GM12891 (cell line): ENCODE data around the gene TNFRSF8.
A peak's percentile ranks its signal among the peaks of the same experiment; 100 is the strongest.

Experiments used
- DNase-seq: peaks from one replicate; pipeline ENCODE4 v3.0.0; 2011; ENCODE audit warnings: low spot score; ENCODE audit not compliant: insufficient read length
- FAIRE-seq: peaks from 2 replicates; lab custom pipeline; 2011; peaks lifted over from hg19 to GRCh38; lab: Jason Lieb, UNC
- PAX5 ChIP-seq: IDR thresholded peaks from 2 replicates; pipeline ENCODE4 v1.6.1; 2011; ENCODE audit warnings: low read length, moderate library complexity, mild to moderate bottlenecking; ENCODE audit not compliant: insufficient read depth, severe bottlenecking
- POLR2A ChIP-seq: IDR thresholded peaks from 2 replicates; pipeline ENCODE4 v1.6.1; 2011; ENCODE audit warnings: low read depth, low read length, control low read depth
- POLR2AphosphoS5 ChIP-seq: IDR thresholded peaks from 2 replicates; pipeline ENCODE4 v1.6.1; 2011; ENCODE audit warnings: low read depth, low read length, control low read depth
- POU2F2 ChIP-seq: IDR thresholded peaks from 2 replicates; pipeline ENCODE4 v1.6.1; 2011; ENCODE audit warnings: low read depth, mild to moderate bottlenecking, control low read depth, low read length, moderate library complexity
- SPI1 ChIP-seq: IDR thresholded peaks from 2 replicates; pipeline ENCODE4 v1.6.1; 2011; ENCODE audit warnings: low read depth, low read length, control low read depth
- TAF1 ChIP-seq: IDR thresholded peaks from 2 replicates; pipeline ENCODE4 v1.6.1; 2011; ENCODE audit warnings: low read depth, low read length, control low read depth

The TNFRSF8 gene

DNA sequence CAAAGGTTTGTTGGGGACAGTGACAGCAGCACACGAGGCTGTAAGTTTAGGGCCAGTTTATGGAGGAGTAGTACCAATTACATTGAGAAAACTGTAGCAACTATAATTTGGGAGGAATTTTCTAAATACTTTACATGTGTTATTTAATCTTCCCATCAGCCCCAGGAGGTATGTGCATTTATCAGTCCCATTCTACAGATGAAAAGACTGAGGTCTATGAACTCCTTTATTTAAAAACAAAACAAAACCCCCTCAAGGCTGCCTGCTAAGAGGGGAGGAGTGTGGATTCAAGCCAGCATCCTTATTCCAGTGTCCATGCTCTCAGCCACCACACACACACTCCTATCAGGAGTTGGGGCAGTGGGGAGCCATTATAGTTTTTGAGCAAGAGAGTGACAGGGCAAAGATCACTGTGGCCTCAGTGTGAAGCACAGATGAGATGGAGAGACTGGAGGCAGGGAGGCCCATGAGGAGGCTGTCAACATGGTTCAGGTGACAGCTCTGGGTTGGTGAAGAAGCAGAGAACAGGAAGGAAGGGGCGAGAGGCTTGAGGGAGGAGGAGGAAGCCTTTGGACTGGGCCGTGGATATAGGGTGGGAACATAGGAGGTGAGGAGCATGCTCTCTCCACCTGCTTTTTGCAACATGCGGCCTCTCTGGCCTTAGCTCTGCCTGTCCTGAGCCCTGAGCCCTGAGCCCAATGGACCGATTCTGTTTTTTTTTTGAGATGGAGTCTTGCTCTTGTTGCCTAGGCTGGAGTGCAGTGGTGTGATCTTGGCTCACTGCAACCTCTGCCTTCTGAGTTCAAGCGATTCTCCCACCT lies 113.4 kb downstream of the TNFRSF8 start:
- DNase-seq (no peak), FAIRE-seq (no peak)
- TF ChIP-seq SPI1 (no peak), PAX5 (no peak), POLR2A (no peak), TAF1 (no peak), POLR2AphosphoS5 (no peak), POU2F2 (no peak)

DNA sequence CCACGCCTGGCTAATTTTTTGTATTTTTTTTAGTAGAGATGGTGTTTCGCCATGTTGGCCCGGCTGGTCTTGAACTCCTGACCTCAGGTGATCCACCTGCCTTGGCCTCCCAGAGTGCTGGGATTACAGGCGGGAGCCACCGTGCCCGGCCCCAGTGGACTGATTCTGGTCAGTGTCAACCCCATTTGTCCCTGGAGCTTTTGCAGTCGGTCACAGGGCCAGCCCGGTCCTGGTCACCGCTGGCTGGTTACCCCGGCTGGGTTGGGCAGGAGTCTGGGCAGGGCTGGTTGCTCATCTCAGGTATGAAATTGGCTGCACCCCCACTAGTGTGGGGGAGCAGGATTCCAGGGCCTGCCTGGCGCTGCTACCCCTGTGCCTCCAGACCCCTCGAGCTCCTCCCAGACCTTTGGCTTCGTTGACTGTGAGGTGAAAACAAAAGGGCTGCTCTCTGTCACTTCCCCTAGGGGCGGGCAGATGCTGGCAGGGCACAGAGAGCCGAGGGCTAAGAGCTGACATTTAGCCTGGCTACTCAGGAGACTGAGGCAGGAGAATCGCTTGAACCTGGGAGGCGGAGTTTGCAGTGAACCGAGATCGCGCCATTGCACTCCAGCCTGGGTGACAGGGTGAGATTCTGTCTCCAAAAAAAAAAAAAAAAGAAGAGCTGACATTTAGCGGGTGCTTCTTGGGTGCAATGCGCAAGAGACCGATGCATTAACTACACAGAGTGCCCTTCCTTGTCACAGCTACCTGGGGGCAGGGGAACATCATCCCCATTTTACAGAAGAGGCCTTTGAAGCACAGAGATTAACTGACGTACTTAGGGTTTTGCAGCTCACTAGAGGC lies 114.3 kb downstream of the TNFRSF8 start:
- DNase-seq (no peak), FAIRE-seq (no peak)
- TF ChIP-seq POU2F2, result no peak
- no peak for TF ChIP-seq POLR2A
- TF ChIP-seq SPI1, result no peak
- no peak for TF ChIP-seq POLR2AphosphoS5
- TF ChIP-seq PAX5, result no peak
- TF ChIP-seq TAF1, result no peak

DNA sequence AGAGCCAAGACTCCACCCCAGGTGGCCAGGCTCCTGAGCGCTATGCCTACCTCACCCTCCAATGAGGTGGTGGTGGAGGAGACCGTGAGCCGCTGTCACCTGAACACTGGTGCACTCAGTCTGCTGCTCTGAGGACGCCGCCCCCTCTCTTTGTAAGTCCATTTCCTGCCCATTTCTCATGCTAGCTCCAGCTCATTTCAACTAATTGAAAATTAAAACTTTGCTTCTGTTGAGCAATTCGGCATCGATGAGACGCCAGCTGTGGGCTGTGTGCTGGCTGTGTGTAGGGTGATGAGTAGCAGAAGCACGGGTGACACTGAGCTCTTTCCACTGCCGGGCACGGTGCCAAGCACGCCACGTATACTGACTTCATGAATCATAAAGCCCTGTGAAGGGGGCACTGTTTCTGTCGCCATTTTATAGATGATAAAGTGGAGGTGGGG lies 114.9 kb downstream of the TNFRSF8 start:
- FAIRE-seq (peak; percentile 74), DNase-seq (no peak)

DNA sequence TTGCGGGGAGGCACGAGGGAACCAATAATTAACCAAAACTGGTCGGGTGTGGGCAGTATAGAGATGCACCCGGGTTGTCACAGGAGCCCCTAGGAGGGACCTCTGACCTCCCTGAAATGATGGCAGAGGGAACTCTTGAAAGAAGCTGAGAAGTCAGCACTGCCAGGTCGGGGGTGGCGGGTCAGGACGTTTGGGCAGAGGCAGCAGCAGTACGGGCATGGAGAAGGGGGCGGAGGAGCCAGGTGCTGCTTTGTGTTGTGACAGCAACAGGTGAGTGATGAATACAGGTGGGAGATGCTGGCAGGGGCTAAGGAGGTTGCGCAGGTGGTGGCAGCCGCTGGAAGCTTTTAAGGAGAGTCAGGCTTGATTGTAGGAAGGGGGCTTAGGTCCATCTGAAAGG lies 115.4 kb downstream of the TNFRSF8 start:
- TF ChIP-seq POLR2A, result no peak
- no peak for TF ChIP-seq POLR2AphosphoS5
- no peak for TF ChIP-seq TAF1
- no peak for TF ChIP-seq PAX5
- no peak for TF ChIP-seq SPI1
- no peak for DNase-seq

More for the DNA sequence above, 114.9 kb downstream of the TNFRSF8 start:
- TF ChIP-seq POLR2A (no peak), SPI1 (no peak), TAF1 (no peak), POU2F2 (no peak), PAX5 (no peak), POLR2AphosphoS5 (no peak)

DNA sequence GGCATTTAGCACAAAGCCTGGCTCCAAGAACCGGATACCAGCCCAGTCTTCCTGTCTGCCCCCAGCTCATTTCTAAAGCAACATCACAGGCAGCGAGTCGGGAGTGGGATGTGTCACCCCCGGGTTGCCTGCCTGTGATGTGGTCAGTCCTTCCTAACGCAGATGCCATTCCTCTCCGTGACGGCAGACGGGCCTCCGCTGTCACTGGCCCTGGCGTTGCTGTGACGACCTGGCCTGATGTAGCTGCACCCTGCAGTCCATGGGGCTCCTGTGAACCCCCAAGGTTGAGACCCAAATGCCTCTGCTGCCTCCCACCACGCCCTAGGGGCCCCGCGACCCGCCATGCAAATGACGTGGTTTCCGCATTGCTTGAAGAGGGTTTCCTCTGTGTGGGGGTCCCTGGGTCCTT lies 116.0 kb downstream of the TNFRSF8 start:
- FAIRE-seq (peak; percentile 41), DNase-seq (no peak)
- TF ChIP-seq POLR2AphosphoS5 (no peak), POU2F2 (peak; percentile 91)

More for the DNA sequence above, 115.4 kb downstream of the TNFRSF8 start:
- FAIRE-seq, result peak; percentile 61

DNA sequence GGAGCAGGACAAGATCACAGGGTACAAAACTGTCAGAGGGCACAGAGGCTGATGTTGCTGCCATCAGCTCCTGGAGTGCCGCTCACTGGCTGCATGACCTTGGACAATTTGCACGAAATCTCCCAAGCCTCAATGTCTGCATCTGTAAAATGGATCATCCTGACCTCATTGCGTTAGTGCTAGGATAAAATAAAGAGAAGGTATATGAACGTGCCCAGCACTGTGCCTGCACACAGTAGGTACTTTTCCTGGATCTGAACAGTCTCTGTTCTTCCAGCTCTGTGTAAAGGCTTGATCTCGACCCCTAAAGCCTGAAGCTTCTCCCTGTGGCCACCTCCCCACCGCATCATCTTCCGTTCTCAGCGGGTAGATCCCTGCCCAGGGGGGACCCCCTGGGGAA lies 116.6 kb downstream of the TNFRSF8 start:
- FAIRE-seq (no peak), DNase-seq (no peak)
- TF ChIP-seq POLR2A, result no peak
- TF ChIP-seq PAX5, result no peak
- no peak for TF ChIP-seq SPI1
- no peak for TF ChIP-seq POU2F2
- TF ChIP-seq TAF1, result no peak
- no peak for TF ChIP-seq POLR2AphosphoS5

DNA sequence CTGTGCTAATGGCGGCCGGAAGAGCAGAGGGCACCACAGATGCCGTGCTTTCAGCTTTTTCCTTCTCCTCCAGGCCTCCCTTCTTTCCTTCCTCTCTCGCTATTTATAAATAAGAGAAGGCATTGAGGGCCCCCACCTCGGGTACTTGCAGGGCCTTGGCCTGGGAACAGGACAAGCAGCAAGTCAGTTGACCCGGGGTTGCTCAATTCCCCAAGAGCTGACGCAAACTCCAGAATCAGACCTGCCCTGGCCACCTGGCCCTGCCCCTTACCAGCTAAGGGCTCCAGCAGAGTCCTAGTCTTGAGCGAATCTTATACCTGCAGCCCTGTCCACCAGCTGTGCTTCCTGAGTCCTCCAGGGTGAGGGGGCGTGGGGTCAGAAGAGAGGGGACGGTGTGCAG lies 117.2 kb downstream of the TNFRSF8 start:
- TF ChIP-seq SPI1, result no peak
- TF ChIP-seq TAF1, result no peak
- no peak for TF ChIP-seq POLR2AphosphoS5
- TF ChIP-seq POU2F2, result no peak
- no peak for TF ChIP-seq POLR2A
- TF ChIP-seq PAX5, result no peak
- no peak for DNase-seq
- no peak for FAIRE-seq

DNA sequence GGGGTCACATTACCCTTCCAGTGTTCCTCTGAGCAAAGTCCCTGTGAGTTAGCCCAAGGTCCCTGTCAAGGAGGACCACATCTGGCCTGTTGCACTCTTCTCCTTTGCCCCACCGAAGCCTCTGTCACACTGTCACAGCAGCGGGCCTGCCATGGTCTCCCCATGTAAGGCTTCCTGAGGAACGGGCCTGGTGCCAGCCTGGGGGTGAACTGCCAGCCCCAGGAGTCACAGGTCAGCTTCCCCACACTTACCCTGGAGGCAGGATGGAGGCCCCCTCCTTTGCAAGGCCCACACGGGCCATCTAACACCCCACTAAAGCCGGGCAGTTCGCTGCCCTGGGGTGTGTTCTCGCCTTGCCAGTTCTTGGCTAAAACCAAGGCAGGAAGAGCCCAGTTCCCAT lies 117.8 kb downstream of the TNFRSF8 start:
- no peak for DNase-seq
- FAIRE-seq, result no peak
- TF ChIP-seq PAX5, result no peak
- TF ChIP-seq TAF1, result no peak
- no peak for TF ChIP-seq POLR2AphosphoS5
- TF ChIP-seq SPI1, result no peak
- TF ChIP-seq POLR2A, result no peak
- no peak for TF ChIP-seq POU2F2

DNA sequence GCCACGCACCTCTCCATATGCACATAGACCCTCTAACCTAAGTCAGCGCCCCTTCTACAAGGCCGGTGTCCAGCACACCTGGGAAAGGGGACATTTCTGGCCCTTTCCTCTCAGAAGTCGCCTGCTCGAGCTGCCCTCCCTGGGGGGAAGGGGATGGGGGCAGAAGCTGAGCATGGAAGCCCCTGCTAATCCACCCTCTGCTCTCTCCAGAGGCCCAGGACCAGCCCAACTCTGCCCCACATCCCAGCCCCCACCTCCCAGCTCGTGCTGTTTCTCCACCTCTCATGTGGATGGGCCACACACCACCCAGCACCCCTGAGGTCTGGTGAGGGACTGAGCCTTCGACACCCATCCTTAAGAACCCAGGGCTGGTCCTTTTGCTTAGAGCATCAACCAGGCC lies 118.5 kb downstream of the TNFRSF8 start:
- TF ChIP-seq PAX5 (no peak), POLR2AphosphoS5 (no peak), POLR2A (no peak), POU2F2 (no peak), SPI1 (no peak), TAF1 (no peak)
- FAIRE-seq (no peak), DNase-seq (no peak)
